Stimulated activated CD8-positive, alpha-beta memory T cell treated with anti-CD3 and anti-CD28 coated beads, Interleukin-4, amount 100 ng/mL, for 1 hour (primary cell): Measurements from ENCODE around the gene DDN.
A peak's percentile ranks its signal among the peaks of the same experiment; 100 is the strongest.

ENCODE experiments used
- DNase-seq, 2 donors: peaks; one replicate each; pipeline ENCODE4 v3.0.0-alpha.2; 2020; ENCODE audit warnings: low read depth in 2 of 2, low spot score in 1 of 2

The DDN gene

GRCh38 chr12:49014547-49014946, 15.4 kb upstream of the DDN start:
- no peak for DNase-seq

GRCh38 chr12:49013428-49013827, 14.3 kb upstream of the DDN start:
- DNase-seq: no peak

DNA sequence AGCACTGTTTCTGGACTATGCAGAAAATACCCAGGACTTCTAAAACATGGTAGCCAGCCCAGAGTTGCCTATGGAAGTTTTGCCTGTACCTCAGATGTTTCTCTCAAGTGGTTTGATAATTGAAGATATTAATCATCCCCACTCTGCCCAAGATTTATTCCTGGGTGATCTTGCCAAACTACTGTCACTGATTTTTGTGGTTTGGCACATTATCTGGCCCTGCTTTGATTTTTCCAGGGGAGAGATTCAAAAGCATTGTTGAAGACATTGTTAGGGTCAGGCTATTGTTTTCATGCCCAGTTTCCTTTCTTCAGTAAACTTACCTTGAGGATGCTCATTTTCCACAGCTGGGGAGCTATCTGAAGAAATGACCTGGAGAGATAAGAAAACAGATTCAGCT, 13.6 kb upstream of the DDN start:
- no peak for DNase-seq

GRCh38 chr12:49010092-49010668, 11.0 kb upstream of the DDN start:
- no peak for DNase-seq

- no peak for DNase-seq
Observed at GRCh38 chr12:49008943-49009342, 9.8 kb upstream of the DDN start.

DNA sequence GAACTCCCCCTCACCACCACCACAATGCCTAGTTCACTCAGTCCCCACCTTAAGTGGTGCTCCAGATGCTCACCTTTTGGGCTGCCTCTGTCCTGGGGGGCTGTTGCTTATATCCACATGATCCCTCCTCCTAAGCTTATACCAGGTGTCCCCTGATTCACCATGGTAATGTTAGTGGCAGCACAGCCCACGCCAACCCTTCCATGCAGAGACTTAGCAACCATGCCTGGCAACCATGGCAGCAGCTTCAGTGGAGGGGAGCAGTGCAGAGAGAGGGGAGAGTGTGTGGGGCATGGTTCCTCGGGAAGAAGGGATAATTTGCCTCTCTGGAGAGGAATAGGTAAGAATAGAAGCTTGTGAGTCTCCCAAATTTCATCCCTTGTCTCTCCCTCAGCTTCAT, 1.2 kb upstream of the DDN start:
- DNase-seq: no peak

- DNase-seq: no peak
Observed at GRCh38 chr12:48998497-48999353, 450 bp downstream of the DDN start.

DNA sequence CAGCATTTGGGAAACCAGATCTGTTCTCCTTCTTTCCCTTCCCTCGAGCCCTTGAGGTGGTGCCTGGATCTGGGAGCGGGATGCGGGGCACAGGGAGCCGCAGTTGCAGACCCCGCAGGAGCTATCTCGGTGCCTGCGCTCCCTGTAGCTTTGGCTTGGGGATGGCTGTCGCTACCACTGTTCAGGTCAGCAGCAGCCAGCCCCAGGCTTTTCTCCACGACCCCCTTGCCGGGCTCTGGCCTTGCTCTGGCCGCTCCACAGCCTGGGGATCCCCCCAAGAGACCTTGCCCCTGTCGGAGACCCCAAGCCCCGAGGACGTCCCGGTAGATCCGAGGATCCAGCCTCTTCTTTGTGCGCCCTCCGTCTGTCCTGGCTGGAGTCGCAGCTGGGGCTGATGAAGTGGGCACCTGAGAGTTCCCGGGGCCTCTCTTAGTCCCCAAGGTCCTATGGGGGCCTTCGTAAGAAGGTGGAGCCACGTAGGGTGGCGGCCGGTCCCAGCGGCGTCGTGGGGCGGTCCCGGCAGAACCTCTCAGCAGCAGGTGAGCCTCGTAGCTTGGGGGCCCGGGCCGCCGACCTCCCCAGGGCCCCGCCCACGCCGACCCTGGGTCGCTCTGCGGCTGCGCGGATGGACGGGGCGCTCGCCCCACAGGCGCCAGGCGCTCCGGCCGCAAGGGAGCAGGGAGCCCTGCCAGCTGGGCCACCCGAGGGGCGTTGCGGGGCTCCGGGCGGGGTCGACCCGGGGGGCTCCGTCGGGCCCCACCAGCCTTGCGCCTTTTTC, 1.3 kb downstream of the DDN start:
- no peak for DNase-seq

DNA sequence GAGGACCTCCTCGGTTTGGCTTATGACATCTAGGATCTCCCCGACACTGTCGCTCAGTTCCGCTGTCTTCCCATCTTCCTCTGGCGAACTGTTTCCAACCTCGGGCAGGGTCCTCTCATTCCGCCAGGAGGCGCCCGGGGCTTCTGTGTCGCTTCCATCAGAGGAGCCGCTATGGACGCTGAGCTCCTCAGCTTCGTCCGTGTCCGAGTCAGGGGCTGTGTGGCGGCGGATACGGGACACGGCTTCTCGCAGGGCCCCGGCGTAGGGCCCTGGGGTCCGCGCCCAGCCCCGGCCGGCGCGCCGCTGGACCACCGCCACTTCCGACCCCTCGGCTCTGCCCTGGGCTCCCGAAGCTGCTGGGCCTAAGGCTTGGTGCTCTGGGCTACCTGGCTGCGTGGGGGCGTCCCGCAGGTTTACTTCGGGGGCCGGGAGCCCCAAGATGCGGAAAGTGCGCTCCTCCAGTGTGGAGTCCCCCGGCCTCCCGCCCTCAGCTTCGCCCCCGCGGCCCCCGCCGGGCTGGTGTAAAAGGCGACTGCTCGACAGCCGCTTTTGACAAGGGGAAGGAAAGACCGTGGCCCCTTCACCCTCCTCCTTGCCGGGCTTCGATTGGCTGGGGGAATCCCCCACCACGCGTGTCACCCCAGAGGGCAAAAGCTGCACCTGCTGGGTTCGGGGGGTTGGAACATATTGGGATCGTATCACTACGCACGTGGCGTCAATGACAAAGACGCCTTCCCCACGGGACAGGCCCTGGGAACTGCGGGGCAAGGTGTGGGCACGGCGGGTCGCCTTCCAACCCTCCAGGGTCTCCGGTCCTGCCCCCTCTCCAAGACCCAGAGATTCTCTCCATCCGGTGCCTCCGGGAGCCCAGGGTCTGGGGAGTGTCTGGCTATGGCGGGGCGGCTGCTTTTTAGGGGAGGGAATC, 2.1 kb downstream of the DDN start:
- no peak for DNase-seq

- DNase-seq: no peak
Observed at GRCh38 chr12:48995086-48995879, 3.9 kb downstream of the DDN start.

GRCh38 chr12:48994224-48995085, 4.7 kb downstream of the DDN start:
- no peak for DNase-seq

DNA sequence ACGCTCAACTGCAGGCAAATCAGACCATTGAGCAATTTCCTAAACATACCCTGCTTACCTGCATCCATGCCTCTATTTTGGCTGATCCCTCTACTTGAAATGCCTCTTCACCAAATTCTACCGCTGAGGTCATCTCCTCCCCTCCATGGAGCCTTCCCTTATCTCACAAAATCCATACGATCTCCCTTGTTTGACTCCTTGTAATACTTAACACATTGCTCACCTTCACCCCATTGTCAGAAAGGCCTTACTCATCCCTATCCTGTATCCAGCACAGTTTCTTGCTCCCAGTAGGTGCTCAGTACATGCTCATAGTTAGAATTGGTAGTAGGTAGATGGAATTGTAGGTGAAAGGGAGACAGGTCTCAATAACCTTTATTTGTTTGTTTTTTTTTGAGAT, 5.4 kb downstream of the DDN start:
- DNase-seq: no peak

DNA sequence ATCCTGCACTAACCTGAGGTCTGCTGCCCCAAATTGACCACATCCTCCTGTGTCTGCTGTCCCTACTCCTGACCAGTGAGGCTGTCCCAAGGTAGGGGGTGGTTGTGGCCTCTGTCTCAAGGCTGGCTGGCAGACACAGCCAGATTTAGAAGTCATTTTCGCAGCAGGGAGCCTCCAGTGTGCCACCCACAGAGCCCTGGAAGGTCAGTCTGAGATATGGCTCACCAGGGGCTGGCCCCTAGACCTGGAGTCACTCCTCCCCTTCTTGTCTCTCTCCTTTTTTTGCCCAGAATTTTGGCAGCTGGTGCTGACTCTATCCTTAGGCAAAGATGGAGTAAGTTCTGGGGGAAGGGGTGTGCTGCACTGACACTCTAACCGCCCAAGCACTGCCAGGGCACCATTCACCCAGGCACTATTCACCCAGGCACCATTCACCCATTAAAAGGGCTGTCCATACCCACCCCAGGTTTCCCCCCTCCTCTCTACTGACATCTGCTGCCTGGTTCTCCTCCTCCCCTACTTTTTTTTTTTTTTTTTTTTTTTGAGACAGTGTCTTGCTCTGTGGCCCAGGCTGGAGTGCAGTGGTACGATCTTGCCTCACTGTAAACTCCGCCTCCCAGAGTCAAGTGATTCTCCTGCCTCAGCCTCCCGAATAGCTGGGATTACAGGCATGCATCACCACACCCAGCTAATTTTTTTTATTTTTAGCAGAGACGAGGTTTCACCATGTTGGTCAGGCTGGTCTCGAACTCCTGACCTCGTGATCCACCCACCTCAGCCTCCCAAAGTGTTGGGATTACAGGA, 7.7 kb downstream of the DDN start:
- no peak for DNase-seq

DNA sequence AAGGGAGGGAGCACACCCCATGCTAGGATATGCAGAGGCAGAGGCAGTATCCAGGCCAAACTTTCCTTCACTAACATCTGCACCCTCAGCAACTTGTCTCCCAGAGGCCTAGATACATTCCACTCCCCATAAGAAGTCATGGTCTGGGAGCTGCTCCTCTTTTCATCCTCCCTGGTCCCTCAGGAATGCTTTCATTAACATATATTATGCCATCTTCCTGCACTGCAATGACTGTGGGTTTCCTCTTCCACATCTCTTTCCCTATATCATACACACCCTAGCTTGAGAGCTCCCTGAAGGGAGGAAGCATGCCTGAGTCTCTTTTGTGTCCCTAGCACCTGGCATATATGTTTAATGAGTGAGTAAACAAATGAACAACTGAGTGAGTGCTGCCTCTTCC, 8.6 kb downstream of the DDN start:
- DNase-seq: no peak

- peak in 1 of 2 donors; percentile 57 for DNase-seq
Observed at GRCh38 chr12:48988030-48988649, 11.0 kb downstream of the DDN start.

GRCh38 chr12:48986720-48987291, 12.4 kb downstream of the DDN start:
- DNase-seq: no peak

DNA sequence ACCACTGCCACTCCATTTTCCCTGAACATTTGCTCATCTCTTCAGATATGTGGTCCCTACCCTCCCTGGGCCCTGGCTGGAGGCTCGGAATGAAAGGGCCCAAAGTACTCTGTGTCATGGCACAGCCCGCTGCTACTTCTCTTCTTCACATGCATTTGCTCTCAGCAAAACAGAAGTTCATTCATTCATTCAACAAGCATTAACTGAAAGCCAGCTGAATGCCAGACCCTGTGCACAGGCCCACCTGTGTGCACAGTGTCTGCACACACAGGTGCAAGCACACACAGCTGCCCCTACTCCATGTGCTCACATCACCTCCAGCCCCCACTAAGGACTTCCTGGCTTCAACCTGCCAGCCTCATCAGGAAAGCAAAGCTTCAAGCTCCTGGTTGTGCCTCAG, 13.3 kb downstream of the DDN start:
- no peak for DNase-seq

DNA sequence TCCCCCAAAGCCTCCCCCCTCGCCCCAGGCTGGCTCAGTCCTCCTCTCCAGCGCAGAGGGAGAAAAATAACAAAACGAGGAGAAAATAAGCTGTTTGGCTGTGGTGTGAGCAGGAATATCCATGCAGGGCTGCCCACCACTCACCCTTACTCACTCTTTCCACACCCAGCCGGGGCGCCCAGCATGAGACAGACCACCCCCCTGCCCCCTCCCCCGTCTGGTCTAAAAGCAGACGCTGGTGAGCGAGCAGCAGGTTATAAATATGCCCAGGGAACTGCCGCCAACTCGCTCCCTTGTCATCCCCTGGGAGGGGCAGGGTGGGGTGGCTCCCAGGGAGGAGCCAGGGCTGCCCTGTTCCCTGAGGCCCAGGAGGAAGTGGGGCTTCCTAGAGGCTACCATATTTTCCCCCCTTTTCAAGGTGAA, 13.7 kb downstream of the DDN start:
- DNase-seq: no peak
